HG02759 (cell line): ENCODE results near the gene YIPF5.
A peak's percentile ranks its signal among the peaks of the same experiment; 100 is the strongest.

ENCODE experiments used
- ATAC-seq: cut with Tn5 transposase; IDR thresholded peaks from one replicate; pipeline ENCODE4 v1.9.1; 2021; ENCODE audit warnings: mild to moderate bottlenecking, moderate library complexity; ENCODE audit not compliant: unreplicated experiment

The YIPF5 gene

DNA sequence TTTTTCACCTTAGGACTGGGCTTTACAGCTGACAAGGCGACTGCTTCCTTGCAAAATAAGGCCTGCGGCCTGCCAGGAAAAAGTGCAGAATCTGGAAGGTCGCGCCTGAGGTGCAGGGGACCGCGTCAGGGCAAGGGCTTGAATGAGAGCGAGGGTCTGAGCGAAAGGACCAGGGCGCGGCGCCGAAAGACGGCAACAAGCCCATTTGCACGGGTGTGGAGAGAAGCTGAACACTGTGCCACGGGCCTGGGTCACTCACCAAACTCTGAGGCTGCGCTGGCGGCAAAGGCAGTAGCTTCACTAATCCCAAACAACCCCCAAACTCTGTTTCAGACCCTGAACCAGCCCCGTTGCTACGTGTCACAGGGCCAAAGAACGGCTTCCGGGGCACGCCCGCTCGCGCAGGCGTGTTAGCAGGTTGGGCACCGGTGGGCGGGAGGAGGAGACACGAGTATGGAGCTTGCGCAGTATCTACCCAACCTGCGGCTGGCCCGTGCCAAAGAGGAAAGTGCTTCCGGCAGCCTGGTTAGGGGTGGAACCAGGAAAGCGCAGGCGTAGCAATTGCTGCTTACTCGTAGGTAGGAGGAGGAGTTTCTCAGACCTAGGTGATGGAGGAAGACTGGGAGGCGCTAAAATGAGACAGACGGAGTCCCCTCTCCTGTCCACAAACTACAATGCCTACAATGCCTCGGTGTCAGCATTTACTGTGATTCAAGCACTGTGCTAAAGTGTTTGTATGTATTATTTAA, at the start of gene YIPF5, which contains the start of gene KCTD16:
YIPF5 (minus strand) TSS at position 384 of the 749 bp plus-strand sequence. CDS start 704 bp downstream, outside the sequence.
KCTD16 (plus strand) TSS at position 598 of the 749 bp plus-strand sequence.
- peak; percentile 99 for ATAC-seq

DNA sequence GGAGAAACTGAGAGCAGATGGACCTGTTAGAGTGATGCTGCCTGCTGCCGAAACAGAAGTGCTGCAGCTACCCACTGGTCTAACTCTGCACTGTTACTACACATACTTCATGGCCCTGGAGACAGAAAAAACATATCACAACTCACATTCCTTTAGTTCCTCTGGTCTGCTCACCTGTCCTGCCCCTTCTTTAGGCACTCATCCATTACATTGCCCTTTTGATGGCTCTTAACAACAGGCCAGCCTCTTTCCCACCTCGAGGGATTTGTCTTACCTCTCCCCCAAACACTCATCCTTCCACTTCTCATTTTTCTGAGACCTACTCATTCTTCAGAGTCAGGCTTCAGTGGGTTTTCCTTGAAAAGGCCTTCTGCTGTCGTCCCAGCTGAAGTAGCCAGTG, 49.4 kb upstream of the YIPF5 start:
- no peak for ATAC-seq

- no peak for ATAC-seq
Measured at GRCh38 chr5:144210655-144211054, 40.2 kb upstream of the YIPF5 start.

- no peak for ATAC-seq
Measured at GRCh38 chr5:144209361-144209760, 38.9 kb upstream of the YIPF5 start.

GRCh38 chr5:144207875-144208444, 37.5 kb upstream of the YIPF5 start:
- no peak for ATAC-seq

- ATAC-seq, result no peak
Measured at GRCh38 chr5:144206141-144206540, 35.7 kb upstream of the YIPF5 start.

- no peak for ATAC-seq
Measured at GRCh38 chr5:144205141-144205551, 34.7 kb upstream of the YIPF5 start.

DNA sequence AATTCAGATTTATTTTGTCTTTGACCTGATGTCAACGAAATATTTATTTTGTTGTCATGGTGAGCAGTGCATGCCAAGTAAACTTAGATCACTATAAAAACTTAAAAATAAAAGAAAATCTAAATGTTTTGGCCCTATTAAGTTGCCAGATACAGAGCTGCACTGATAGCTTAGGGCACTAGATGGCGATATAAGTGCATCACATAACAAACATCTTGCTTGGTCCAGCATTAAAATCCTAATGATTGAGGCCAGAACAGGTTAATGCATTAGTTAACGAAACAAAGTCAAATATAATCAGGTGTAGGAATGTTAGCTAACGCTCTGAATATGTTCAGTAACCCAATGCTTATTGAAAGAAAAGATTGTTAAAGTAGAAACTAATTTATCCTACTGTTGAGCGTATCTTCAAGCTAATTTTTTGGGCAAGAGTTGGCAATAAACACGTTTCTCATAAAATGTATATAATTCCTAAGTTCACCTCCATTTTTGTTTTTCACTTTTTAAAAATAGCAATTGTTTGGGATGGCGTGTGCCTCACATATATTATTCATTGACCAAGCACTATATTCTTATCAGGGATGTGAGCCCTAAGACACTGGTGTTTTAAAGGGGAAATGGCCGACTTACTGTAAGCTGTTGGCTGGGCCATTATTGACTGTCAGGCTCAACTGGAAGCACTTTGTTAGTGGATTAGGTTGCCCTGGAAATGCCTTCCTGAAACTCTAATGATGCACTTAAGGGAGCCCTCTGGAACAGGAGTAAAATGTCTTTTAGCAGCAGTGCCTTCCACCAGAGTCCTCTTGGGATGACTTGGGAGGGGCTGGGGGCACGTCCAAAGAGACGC, 33.5 kb upstream of the YIPF5 start:
- peak; percentile 78 for ATAC-seq

- ATAC-seq, result no peak
Measured at GRCh38 chr5:144202726-144203125, 32.3 kb upstream of the YIPF5 start.

DNA sequence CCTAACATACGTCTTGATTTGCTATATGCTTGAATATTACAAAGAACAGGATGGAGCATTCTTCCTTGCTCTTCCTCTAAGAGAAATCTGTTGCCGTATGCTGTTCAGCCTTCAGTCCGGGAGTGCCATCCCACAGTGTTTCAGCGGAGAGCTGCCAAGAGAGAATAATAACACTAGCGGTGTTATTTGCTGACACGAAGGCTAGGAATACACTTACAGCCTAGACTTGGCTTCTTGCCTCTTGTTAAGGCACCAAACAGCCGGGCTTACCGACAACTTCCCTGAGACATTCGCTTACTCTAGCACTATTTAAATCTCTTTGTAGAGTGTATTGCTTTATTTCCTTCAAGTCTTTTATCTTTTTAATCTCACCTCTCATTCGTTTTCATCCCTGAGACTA, 31.6 kb upstream of the YIPF5 start:
- ATAC-seq, result no peak

GRCh38 chr5:144201588-144201987, 31.1 kb upstream of the YIPF5 start:
- no peak for ATAC-seq

GRCh38 chr5:144198386-144198785, 27.9 kb upstream of the YIPF5 start:
- ATAC-seq, result no peak

GRCh38 chr5:144196612-144197011, 26.2 kb upstream of the YIPF5 start:
- ATAC-seq, result no peak

GRCh38 chr5:144195448-144195847, 25.0 kb upstream of the YIPF5 start:
- no peak for ATAC-seq

GRCh38 chr5:144194144-144194543, 23.7 kb upstream of the YIPF5 start:
- no peak for ATAC-seq

- no peak for ATAC-seq
Measured at GRCh38 chr5:144192661-144193060, 22.2 kb upstream of the YIPF5 start.

DNA sequence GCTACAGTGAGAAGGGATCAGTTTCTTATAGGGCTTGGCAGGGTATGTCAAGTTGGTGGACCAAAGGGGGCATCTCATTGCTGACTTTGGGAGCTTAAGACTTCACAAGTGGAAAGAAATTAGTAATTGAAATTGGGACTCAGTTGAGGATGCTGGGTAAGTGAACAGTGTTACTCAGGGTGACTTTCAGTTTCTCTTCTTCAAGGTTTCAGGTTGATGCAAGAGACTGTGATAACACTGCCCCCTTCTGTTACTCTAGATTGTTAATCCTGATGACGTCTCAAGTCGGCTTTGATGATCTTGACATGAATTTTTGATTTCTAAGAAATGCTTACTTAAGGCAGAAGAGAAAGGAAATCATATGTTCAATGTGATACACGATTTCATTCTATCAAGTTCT, 21.5 kb upstream of the YIPF5 start:
- peak; percentile 79 for ATAC-seq

- no peak for ATAC-seq
Measured at GRCh38 chr5:144191531-144191930, 21.1 kb upstream of the YIPF5 start.

- peak; percentile 65 for ATAC-seq
Measured at GRCh38 chr5:144189800-144190429, 19.5 kb upstream of the YIPF5 start.

GRCh38 chr5:144187699-144188294, 17.3 kb upstream of the YIPF5 start:
- ATAC-seq, result peak; percentile 69
